Type B pancreatic cell (in vitro differentiated cells): ENCODE measurements around the gene CFAP410. TPM values are rescaled to one million over a fixed set of nuclear protein-coding genes. Genes with fewer than 3 reads are reported as not detected.

Experiments used
- DNase-seq: peaks from one replicate; pipeline ENCODE4 v3.0.0; 2021; ENCODE audit warnings: mixed read lengths; ENCODE audit not compliant: unreplicated experiment; ENCODE audit errors: extremely low spot score
- H3K27ac Mint-ChIP-seq: 2 replicates; pipeline ENCODE4 v1.8.0; 2021; ENCODE audit warnings: mild to moderate bottlenecking, mixed read lengths
- H3K27me3 Mint-ChIP-seq: 2 replicates; pipeline ENCODE4 v1.8.0; 2021; ENCODE audit warnings: mixed read lengths
- H3K36me3 Mint-ChIP-seq: 2 replicates; pipeline ENCODE4 v1.8.0; 2021; ENCODE audit warnings: mixed read lengths
- H3K4me1 Mint-ChIP-seq: one replicate; pipeline ENCODE4 v1.8.0; 2021; ENCODE audit warnings: mixed read lengths; ENCODE audit not compliant: unreplicated experiment
- H3K4me3 Mint-ChIP-seq: 2 replicates; pipeline ENCODE4 v1.8.0; 2021; ENCODE audit warnings: mild to moderate bottlenecking, mixed read lengths
- H3K9me3 Mint-ChIP-seq: 2 replicates; pipeline ENCODE4 v1.8.0; 2021; ENCODE audit warnings: mixed read lengths
- total RNA-seq: library from RNA; stranded (reverse); gene quantifications from 2 replicates; pipeline ENCODE4 v1.2.1, GENCODE V29; 2021; ENCODE audit warnings: low replicate concordance
- TF ChIP-seq, protein P1 (sequence below): fragments of 200-600 bp; sonication (generic); conservative IDR thresholded peaks from 2 replicates; pipeline ENCODE4 v1.5.0; 2021; ENCODE audit warnings: antibody characterized with exemption, mild to moderate bottlenecking

The CFAP410 gene
- total RNA-seq, 1 donor from 2014 or later: 15.1 TPM

DNA sequence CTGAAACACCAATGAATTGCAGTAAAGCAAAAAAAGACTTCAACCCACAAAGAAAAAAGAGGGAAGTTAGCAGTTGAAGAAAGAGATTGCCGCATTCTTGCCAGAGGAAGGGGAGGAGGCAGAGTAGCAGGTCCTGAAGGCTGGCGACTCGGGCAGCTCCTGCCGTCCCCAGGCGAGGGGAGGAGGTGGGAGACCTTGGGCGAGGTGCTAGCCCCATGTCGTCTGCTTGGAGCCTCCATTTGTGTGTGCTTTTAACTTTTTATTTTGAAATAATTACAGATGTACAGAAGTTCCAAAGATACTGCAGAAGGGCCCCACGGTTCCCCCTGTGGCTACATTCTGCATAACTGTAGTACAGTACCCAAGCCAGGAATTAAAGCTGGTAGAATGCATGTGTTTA lies 21.0 kb upstream of the CFAP410 start:
- no peak for DNase-seq
- H3K4me1 Mint-ChIP-seq: no peaks in the 10 kb centered on the region
- no peaks in the 10 kb centered on the region for H3K9me3 Mint-ChIP-seq
- H3K36me3 Mint-ChIP-seq: no peaks in the 10 kb centered on the region
- peaks cover 6% of the 10 kb centered on the region for H3K27me3 Mint-ChIP-seq
- no peak overlapping the region for H3K27ac Mint-ChIP-seq
- TF ChIP-seq, protein P1, sequence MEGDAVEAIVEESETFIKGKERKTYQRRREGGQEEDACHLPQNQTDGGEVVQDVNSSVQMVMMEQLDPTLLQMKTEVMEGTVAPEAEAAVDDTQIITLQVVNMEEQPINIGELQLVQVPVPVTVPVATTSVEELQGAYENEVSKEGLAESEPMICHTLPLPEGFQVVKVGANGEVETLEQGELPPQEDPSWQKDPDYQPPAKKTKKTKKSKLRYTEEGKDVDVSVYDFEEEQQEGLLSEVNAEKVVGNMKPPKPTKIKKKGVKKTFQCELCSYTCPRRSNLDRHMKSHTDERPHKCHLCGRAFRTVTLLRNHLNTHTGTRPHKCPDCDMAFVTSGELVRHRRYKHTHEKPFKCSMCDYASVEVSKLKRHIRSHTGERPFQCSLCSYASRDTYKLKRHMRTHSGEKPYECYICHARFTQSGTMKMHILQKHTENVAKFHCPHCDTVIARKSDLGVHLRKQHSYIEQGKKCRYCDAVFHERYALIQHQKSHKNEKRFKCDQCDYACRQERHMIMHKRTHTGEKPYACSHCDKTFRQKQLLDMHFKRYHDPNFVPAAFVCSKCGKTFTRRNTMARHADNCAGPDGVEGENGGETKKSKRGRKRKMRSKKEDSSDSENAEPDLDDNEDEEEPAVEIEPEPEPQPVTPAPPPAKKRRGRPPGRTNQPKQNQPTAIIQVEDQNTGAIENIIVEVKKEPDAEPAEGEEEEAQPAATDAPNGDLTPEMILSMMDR: peak; percentile 36
- H3K4me3 Mint-ChIP-seq: no peak overlapping the region

DNA sequence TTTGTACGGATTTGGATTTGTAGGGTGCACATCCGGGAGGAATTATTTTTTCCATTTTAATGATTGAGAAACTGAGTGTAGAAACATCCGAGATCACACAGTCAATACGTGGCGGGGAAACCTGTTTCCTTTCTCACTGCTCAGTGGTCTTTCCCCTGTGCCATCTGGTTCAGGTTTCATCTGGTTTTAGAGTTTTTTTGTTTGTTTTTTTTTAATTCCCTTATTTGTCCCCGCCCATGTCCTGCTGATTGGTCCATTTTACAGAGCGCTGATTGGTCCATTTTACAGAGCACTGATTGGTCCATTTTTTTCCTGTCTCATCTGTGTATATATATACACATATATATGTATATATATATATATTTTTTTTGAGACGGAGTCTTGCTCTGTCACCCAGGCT lies 20.2 kb upstream of the CFAP410 start:
- H3K27ac Mint-ChIP-seq: no peak overlapping the region
- DNase-seq: no peak
- TF ChIP-seq, protein P1: no peak
- no peak overlapping the region for H3K4me3 Mint-ChIP-seq
- H3K27me3 Mint-ChIP-seq: peaks cover 9% of the 10 kb centered on the region
- H3K4me1 Mint-ChIP-seq: no peaks in the 10 kb centered on the region
- no peaks in the 10 kb centered on the region for H3K9me3 Mint-ChIP-seq
- no peaks in the 10 kb centered on the region for H3K36me3 Mint-ChIP-seq

DNA sequence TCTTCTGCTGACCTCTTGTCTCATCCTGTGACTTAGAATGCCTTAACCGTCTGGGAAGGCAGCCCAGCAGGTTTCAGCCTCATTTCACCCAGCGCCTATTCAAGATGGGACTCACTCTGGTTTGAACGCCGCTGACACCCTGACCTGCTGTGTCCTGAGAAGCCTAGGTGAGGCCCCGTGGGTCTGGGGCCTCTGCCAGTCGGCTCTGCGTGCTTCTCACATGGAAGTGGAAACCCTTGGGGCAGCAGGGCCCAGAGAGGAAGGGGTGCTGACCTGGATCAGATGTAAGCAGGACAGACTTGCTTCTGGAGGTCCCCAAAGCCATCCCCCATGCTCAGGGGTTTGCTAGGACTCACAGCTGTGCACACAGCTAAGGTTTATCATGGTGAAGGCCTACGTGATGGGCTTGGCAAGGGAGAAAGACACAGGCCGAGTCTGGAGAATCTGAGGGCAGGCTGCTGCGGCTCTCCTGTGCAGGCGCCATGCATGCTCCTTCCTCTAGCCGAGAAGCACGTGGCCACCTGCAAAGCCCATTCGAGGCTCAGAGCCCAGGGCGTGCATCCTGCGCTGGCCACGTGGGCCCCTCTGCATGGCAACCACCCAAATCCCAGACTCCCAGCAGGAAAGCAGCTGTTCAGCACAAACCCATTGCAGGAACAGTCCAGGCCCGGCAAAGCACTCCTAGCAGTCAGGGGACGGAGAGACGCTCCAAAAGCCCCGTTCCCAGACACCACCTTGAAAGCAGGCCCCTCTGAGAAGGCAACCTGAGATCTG lies 18.1 kb upstream of the CFAP410 start:
- Mint-ChIP-seq H3K27ac (no peak overlapping the region), H3K4me1 (no peaks in the 10 kb centered on the region), H3K4me3 (no peak overlapping the region), H3K9me3 (no peaks in the 10 kb centered on the region), H3K27me3 (peaks cover 8% of the 10 kb centered on the region), H3K36me3 (no peaks in the 10 kb centered on the region)
- no peak for DNase-seq
- TF ChIP-seq, protein P1: no peak

DNA sequence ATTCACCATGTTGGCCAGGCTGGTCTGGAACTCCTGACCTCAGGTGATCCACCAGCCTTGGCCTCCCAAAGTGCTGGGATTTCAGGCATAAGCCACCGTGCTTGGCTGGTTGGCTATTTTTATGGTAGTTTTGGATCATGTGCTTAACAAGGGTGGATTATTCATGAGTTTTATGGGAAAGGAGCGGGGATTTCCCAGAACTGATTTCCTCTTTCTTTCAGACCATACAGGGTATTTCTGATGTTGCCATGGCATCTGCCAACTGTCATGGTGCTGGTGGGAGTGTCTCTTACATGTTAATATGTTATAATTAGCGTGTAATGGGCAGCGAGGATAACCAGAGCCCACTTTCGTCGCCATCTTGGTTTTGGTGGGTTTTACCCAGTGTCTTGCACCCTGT lies 17.4 kb upstream of the CFAP410 start:
- TF ChIP-seq, protein P1: no peak
- DNase-seq: no peak
- H3K9me3 Mint-ChIP-seq: no peaks in the 10 kb centered on the region
- H3K36me3 Mint-ChIP-seq: no peaks in the 10 kb centered on the region
- H3K4me3 Mint-ChIP-seq: no peak overlapping the region
- no peaks in the 10 kb centered on the region for H3K4me1 Mint-ChIP-seq
- H3K27me3 Mint-ChIP-seq: peaks cover 8% of the 10 kb centered on the region
- no peak overlapping the region for H3K27ac Mint-ChIP-seq

DNA sequence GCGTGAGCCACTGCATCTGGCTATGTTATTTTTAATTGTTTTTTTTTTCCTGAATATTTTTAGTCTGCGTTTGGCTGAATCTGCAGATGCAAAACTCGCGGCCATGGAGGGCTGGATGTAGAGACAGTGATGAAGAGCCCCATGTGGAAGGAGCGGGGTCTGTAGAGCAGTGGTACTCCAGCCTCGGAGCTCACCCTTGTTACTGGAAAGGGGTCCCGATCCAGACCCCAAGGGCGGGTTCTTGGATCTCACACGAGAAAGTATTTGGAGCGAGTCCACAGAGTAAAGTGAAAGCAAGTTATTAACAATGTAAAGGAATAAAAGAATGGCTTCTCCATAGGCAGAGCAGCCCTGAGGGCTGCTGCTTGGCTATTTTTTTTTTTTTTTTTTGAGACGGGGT lies 17.0 kb upstream of the CFAP410 start:
- Mint-ChIP-seq H3K27me3 (peaks cover 8% of the 10 kb centered on the region), H3K27ac (no peak overlapping the region), H3K36me3 (no peaks in the 10 kb centered on the region), H3K4me3 (no peak overlapping the region), H3K9me3 (no peaks in the 10 kb centered on the region), H3K4me1 (no peaks in the 10 kb centered on the region)
- DNase-seq: no peak
- TF ChIP-seq, protein P1: no peak
